ENCODE data around the gene ATG7. TPM values are rescaled to one million over a fixed set of nuclear protein-coding genes. Genes with fewer than 3 reads are reported as not detected.

The ATG7 gene
- total RNA-seq, 1 experiment from 2014 or later = 29.3 TPM

- Histone ChIP-seq H2AFZ (ENCODE audit: low read depth, low read length, poor library complexity, severe bottlenecking) (no peak overlapping the region), H4K20me1 (ENCODE audit: insufficient read depth) (no peaks in the 10 kb centered on the region), H3K9me2 (ENCODE audit: insufficient read depth) (no peaks in the 10 kb centered on the region), H3K4me1 (ENCODE audit: control insufficient read depth in 1 of 2, insufficient read depth in 2 of 2, low read length in 2 of 2) (peaks cover 0 to 9% of the 10 kb centered on the region in 2 experiments; a peak in 1 of 4 replicates), H3K79me2 (ENCODE audit: insufficient read depth, low read length) (no peaks in the 10 kb centered on the region), H3K27ac (ENCODE audit: low read depth, low read length) (no peak overlapping the region), H3K9ac (ENCODE audit: low read length) (no peak overlapping the region), H3K36me3 (ENCODE audit: control insufficient read depth in 1 of 2, insufficient read depth in 2 of 2, low read length in 2 of 2) (no peaks in the 10 kb centered on the region), H3K27me3 (ENCODE audit: insufficient read depth, low read length) (no peaks in the 10 kb centered on the region), H3K4me3 (replicated peaks in 1 of 2; ENCODE audit: low read depth in 1 of 2, low read length in 2 of 2) (no peak overlapping the region), H3K9me3 (ENCODE audit: control insufficient read depth in 1 of 2, insufficient read depth in 1 of 2, low read depth in 1 of 2, low read length in 2 of 2) (no peaks in the 10 kb centered on the region), H3K4me2 (ENCODE audit: low read length) (no peak overlapping the region)
- RAD21 ChIA-PET (ENCODE audit: low non-redundant PET in 1 of 2, low total read pairs in 2 of 2, uncharacterized antibody in 2 of 2, unreplicated experiment in 2 of 2) = interaction anchor here in 1 of 2 experiments (0.6 kb wide), 1 partner anchor 199 kb away, joined by 3 read pairs; no protein-coding TSS in a partner anchor
- POLR2A ChIA-PET = no interaction called here
- CTCF ChIA-PET = no interaction called here
- intact Hi-C loops (cut with micrococcal nuclease) = no loop called here
- ATAC-seq (no peak), DNase-seq (ENCODE audit: low read depth, low spot score) (no peak)
- BruUV-seq (replicated peaks) = no TSS peak
- TF ChIP-seq ATF3 (IDR thresholded peaks at IDR 0.05) (no peak), SP1 (IDR thresholded peaks at IDR 0.05; ENCODE audit: low read depth) (no peak), CBX3 (IDR thresholded peaks at IDR 0.05; ENCODE audit: low read depth) (no peak), ELF1 (IDR thresholded peaks at IDR 0.05; ENCODE audit: borderline replicate concordance, low read depth) (no peak), JUND (IDR thresholded peaks at IDR 0.05) (no peak), REST (IDR thresholded peaks at IDR 0.05; ENCODE audit: low read depth) (no peak), CTCF (IDR thresholded peaks at IDR 0.05 in 2 of 3, conservative IDR thresholded peaks at IDR 0.05 in 1 of 3; ENCODE audit: borderline replicate concordance in 1 of 3, insufficient read depth in 1 of 3, low read depth in 2 of 3, low read length in 2 of 3) (no peak), TCF7L2 (IDR thresholded peaks at IDR 0.05; ENCODE audit: borderline replicate concordance, extremely low read depth, insufficient read depth, insufficient read length) (no peak), POLR2AphosphoS5 (IDR thresholded peaks at IDR 0.05; ENCODE audit: low read depth, low read length) (no peak), EZH2 (IDR thresholded peaks at IDR 0.05) (no peak), RAD21 (IDR thresholded peaks at IDR 0.05; ENCODE audit: low read depth) (no peak), FOSL1 (IDR thresholded peaks at IDR 0.05; ENCODE audit: low read depth) (no peak), EZH2phosphoT487 (IDR thresholded peaks at IDR 0.05; ENCODE audit: borderline replicate concordance) (no peak), POLR2A (IDR thresholded peaks at IDR 0.05; ENCODE audit: borderline replicate concordance, extremely low read depth, insufficient read depth, insufficient read length) (no peak), ZBTB33 (IDR thresholded peaks at IDR 0.05; ENCODE audit: extremely low read depth, insufficient replicate concordance, low read length) (no peak), MAX (IDR thresholded peaks at IDR 0.05) (no peak)
Observed at GRCh38 chr3:11452312-11452711, 180.1 kb downstream of the ATG7 start.

Data from HCT116 (cell line).